Neural progenitor cell (in vitro differentiated cells): ENCODE results near the gene SIPA1L2. TPM values are rescaled to one million over a fixed set of nuclear protein-coding genes. Genes with fewer than 3 reads are reported as not detected.

Experiments used
- DNase-seq: peaks from one replicate; pipeline ENCODE4 v3.0.0-alpha.2; 2016; ENCODE audit warnings: low spot score
- H2AFZ ChIP-seq: fragments of 200-600 bp; sonication (generic); replicated peaks from 2 replicates; pipeline ENCODE4 v1.6.1; 2016; ENCODE audit warnings: antibody characterized with exemption
- H3F3A ChIP-seq: fragments of 200-600 bp; sonication (generic); 2 replicates; pipeline ENCODE4 v1.6.1; 2016; ENCODE audit warnings: antibody characterized with exemption, low read depth
- H3K27ac ChIP-seq: fragments of 200-600 bp; sonication (generic); 2 replicates; pipeline ENCODE4 v1.5.1; 2016; ENCODE audit warnings: mild to moderate bottlenecking
- H3K27me3 ChIP-seq: fragments of 200-600 bp; sonication (generic); 2 replicates; pipeline ENCODE4 v1.6.1; 2016; ENCODE audit warnings: mild to moderate bottlenecking, moderate library complexity
- H3K36me3 ChIP-seq: fragments of 200-600 bp; sonication (generic); 2 replicates; pipeline ENCODE4 v1.5.1; 2016
- H3K4me1 ChIP-seq: fragments of 200-600 bp; sonication (generic); 2 replicates; pipeline ENCODE4 v1.6.1; 2016; ENCODE audit warnings: mixed run types
- H3K4me2 ChIP-seq: fragments of 200-600 bp; sonication (generic); 2 replicates; pipeline ENCODE4 v1.6.1; 2016
- H3K4me3 ChIP-seq: fragments of 200-600 bp; sonication (generic); 2 replicates; pipeline ENCODE4 v1.5.1; 2016
- H3K79me2 ChIP-seq: fragments of 200-600 bp; sonication (generic); 2 replicates; pipeline ENCODE4 v1.6.1; 2016; ENCODE audit warnings: low read depth
- H3K9ac ChIP-seq: fragments of 200-600 bp; sonication (generic); 2 replicates; pipeline ENCODE4 v1.6.1; 2016
- H3K9me3 ChIP-seq: fragments of 200-600 bp; sonication (generic); 2 replicates; pipeline ENCODE4 v1.5.1; 2016; ENCODE audit warnings: low read depth
- H4K20me1 ChIP-seq: fragments of 200-600 bp; sonication (generic); 2 replicates; pipeline ENCODE4 v1.6.1; 2016; ENCODE audit warnings: low read depth
- H3K27ac Mint-ChIP-seq: 3 replicates; pipeline ENCODE4 v1.8.0; 2021; ENCODE audit warnings: mixed read lengths
- H3K27me3 Mint-ChIP-seq: 2 replicates; pipeline ENCODE4 v1.8.0; 2022; ENCODE audit warnings: low read depth, mild to moderate bottlenecking, inconsistent platforms, moderate library complexity, mixed read lengths; ENCODE audit not compliant: insufficient read depth
- H3K36me3 Mint-ChIP-seq: 3 replicates; pipeline ENCODE4 v1.8.0; 2021; ENCODE audit warnings: mixed read lengths
- H3K4me1 Mint-ChIP-seq: 3 replicates; pipeline ENCODE4 v1.8.0; 2021; ENCODE audit warnings: mixed read lengths
- H3K4me3 Mint-ChIP-seq: 3 replicates; pipeline ENCODE4 v1.8.0; 2021; ENCODE audit warnings: mild to moderate bottlenecking, moderate library complexity, mixed read lengths
- H3K9me3 Mint-ChIP-seq: 3 replicates; pipeline ENCODE4 v1.8.0; 2020; ENCODE audit warnings: mixed read lengths
- CTCF ChIP-seq: fragments of 200-600 bp; sonication (generic); IDR thresholded peaks from 2 replicates; pipeline ENCODE4 v1.5.1; 2017; ENCODE audit warnings: antibody characterized with exemption, mild to moderate bottlenecking
- EZH2 ChIP-seq: fragments of 200-600 bp; sonication (generic); IDR thresholded peaks from 2 replicates; pipeline ENCODE4 v1.6.1; 2017; ENCODE audit warnings: antibody characterized with exemption, mild to moderate bottlenecking, moderate library complexity
- EZH2phosphoT487 ChIP-seq: fragments of 200-600 bp; sonication (generic); IDR thresholded peaks from 2 replicates; pipeline ENCODE4 v1.6.1; 2017; ENCODE audit warnings: antibody characterized with exemption
- total RNA-seq: library from RNA; depleted of rRNA; stranded (reverse); fragments of >200 nt; gene quantifications from 2 replicates; pipeline ENCODE4 v1.2.3, GENCODE V29; 2015; ENCODE audit warnings: low replicate concordance

SIPA1L2 gene
- total RNA-seq, 1 donor from 2014 or later = 24.8 TPM

DNA sequence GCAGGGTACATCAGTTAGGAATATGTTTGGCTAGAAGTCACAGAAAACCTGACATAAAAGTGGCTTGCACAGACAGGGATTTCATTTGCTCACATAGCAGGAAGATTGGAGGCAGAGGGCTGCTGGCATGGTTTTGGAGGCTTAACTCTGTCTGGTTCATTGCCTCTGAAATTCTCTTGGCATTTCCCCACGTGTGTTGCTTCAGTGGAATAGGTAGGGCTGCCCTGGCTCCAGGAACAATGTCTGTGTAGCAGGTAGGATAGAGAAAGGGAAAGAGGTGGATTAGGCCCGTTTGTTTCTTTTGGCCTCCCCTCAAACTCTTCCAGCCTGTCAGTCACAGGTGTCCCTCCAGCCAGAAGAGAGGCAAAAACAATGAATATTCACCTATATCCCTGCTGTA lies 20.5 kb upstream of the SIPA1L2 start:
- DNase-seq = no peak
- H3K79me2 ChIP-seq = no peaks in the 10 kb centered on the region
- H3K4me3 ChIP-seq = no peak overlapping the region
- H4K20me1 ChIP-seq = no peaks in the 10 kb centered on the region
- H3K4me2 ChIP-seq = no peak overlapping the region
- H3K9me3 Mint-ChIP-seq = peaks cover 2% of the 10 kb centered on the region
- no peaks in the 10 kb centered on the region for H3K9me3 ChIP-seq
- no peak overlapping the region for H3K27ac Mint-ChIP-seq
- no peak overlapping the region for H3K9ac ChIP-seq
- H3K36me3 ChIP-seq = no peaks in the 10 kb centered on the region
- no peak overlapping the region for H3K4me3 Mint-ChIP-seq
- no peak overlapping the region for H3K27ac ChIP-seq
- H2AFZ ChIP-seq = no peak overlapping the region
- H3F3A ChIP-seq = no peaks in the 10 kb centered on the region
- no peaks in the 10 kb centered on the region for H3K4me1 ChIP-seq
- no peak for TF ChIP-seq EZH2
- peaks cover 3% of the 10 kb centered on the region for H3K27me3 Mint-ChIP-seq
- H3K27me3 ChIP-seq = no peaks in the 10 kb centered on the region
- no peaks in the 10 kb centered on the region for H3K36me3 Mint-ChIP-seq
- peaks cover 9% of the 10 kb centered on the region for H3K4me1 Mint-ChIP-seq

GRCh38 chr1:232648316-232648715 lies 18.4 kb upstream of the SIPA1L2 start:
- DNase-seq = no peak
- Histone ChIP-seq H3K4me2 (no peak overlapping the region), H3K4me1 (no peaks in the 10 kb centered on the region), H4K20me1 (no peaks in the 10 kb centered on the region), H3F3A (no peaks in the 10 kb centered on the region), H3K9ac (no peak overlapping the region), H3K79me2 (no peaks in the 10 kb centered on the region), H3K27ac (no peak overlapping the region), H3K9me3 (no peaks in the 10 kb centered on the region), H3K36me3 (no peaks in the 10 kb centered on the region), H2AFZ (no peak overlapping the region), H3K27me3 (no peaks in the 10 kb centered on the region), H3K4me3 (no peak overlapping the region)
- H3K9me3 Mint-ChIP-seq = peaks cover 2% of the 10 kb centered on the region
- peaks cover 3% of the 10 kb centered on the region for H3K27me3 Mint-ChIP-seq
- no peak for TF ChIP-seq EZH2phosphoT487
- no peak for TF ChIP-seq CTCF
- TF ChIP-seq EZH2 = no peak
- H3K27ac Mint-ChIP-seq = no peak overlapping the region
- H3K4me1 Mint-ChIP-seq = no peaks in the 10 kb centered on the region
- H3K36me3 Mint-ChIP-seq = no peaks in the 10 kb centered on the region
- no peak overlapping the region for H3K4me3 Mint-ChIP-seq

DNA sequence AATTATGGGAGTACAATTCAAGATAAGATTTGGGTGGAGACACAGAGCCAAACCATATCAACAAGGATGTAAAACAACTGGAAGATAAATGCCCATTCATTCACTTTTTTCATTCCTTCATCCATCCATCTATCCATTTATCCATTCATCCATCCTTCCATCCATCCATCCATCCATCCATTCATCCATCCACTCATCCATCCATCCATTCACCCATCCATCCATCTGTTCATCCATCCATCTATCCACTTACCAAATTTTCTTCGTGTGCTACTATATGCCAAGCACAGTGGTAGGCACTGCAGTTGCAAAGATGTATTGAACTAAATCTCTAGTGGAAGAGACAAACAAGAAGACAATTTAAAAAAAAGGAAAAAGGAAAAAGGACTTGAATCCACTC lies 14.3 kb upstream of the SIPA1L2 start:
- Histone ChIP-seq H4K20me1 (no peaks in the 10 kb centered on the region), H3K9me3 (no peaks in the 10 kb centered on the region), H3K79me2 (no peaks in the 10 kb centered on the region), H3K27me3 (no peaks in the 10 kb centered on the region), H2AFZ (no peak overlapping the region), H3K9ac (no peak overlapping the region), H3K27ac (no peak overlapping the region), H3K4me2 (no peak overlapping the region), H3K4me1 (no peaks in the 10 kb centered on the region), H3K4me3 (no peak overlapping the region), H3K36me3 (no peaks in the 10 kb centered on the region), H3F3A (no peaks in the 10 kb centered on the region)
- no peaks in the 10 kb centered on the region for H3K9me3 Mint-ChIP-seq
- DNase-seq = no peak
- no peaks in the 10 kb centered on the region for H3K36me3 Mint-ChIP-seq
- TF ChIP-seq EZH2 (no peak), CTCF (no peak), EZH2phosphoT487 (no peak)
- H3K27ac Mint-ChIP-seq = no peak overlapping the region
- no peak overlapping the region for H3K4me3 Mint-ChIP-seq
- no peaks in the 10 kb centered on the region for H3K27me3 Mint-ChIP-seq
- H3K4me1 Mint-ChIP-seq = no peaks in the 10 kb centered on the region

DNA sequence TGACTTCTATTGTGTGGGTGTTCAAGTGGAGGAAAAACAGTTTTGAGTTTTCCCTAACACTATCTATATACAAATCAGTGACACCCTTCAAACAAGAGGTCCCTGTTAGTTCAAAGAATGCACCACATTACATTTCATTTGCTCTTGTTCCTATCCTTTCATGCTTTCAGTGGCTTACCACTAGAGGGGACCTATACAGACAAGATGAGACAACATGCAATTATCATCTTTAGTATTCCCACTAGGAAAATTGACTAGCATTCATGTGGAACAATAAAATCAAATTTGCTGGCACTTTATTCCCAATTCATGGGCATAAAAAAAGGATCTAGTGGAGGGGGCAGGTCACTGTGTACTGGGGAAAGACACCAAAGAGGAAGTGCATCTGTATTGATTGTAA lies 13.3 kb upstream of the SIPA1L2 start:
- TF ChIP-seq CTCF = no peak
- TF ChIP-seq EZH2phosphoT487 = no peak
- TF ChIP-seq EZH2 = no peak
- H3K27ac ChIP-seq = no peak overlapping the region
- H3K9ac ChIP-seq = no peak overlapping the region
- no peak overlapping the region for H3K4me2 ChIP-seq
- no peaks in the 10 kb centered on the region for H3F3A ChIP-seq
- Mint-ChIP-seq H3K4me3 (no peak overlapping the region), H3K27ac (no peak overlapping the region), H3K36me3 (no peaks in the 10 kb centered on the region), H3K9me3 (no peaks in the 10 kb centered on the region), H3K4me1 (no peaks in the 10 kb centered on the region), H3K27me3 (no peaks in the 10 kb centered on the region)
- no peak for DNase-seq
- no peaks in the 10 kb centered on the region for H3K36me3 ChIP-seq
- no peak overlapping the region for H2AFZ ChIP-seq
- H3K4me3 ChIP-seq = no peak overlapping the region
- H3K9me3 ChIP-seq = no peaks in the 10 kb centered on the region
- H4K20me1 ChIP-seq = no peaks in the 10 kb centered on the region
- no peaks in the 10 kb centered on the region for H3K4me1 ChIP-seq
- no peaks in the 10 kb centered on the region for H3K27me3 ChIP-seq
- no peaks in the 10 kb centered on the region for H3K79me2 ChIP-seq
